ENCODE measurements around the gene SLC17A2. TPM values are rescaled to one million over a fixed set of nuclear protein-coding genes. Genes with fewer than 3 reads are reported as not detected.

Gene SLC17A2
- not detected for total RNA-seq (2021; fragmentation: NEBNext Ultra II Directional; extraction: Animal tissue kit (Norgen Biotek cat#: 25700))
- long read RNA-seq = 0 reads

GRCh38 chr6:25930532-25931410 is at the start of gene SLC17A2:
SLC17A2 (minus strand) TSS chr6:25930691; CDS start chr6:25925796, 4,895 bp downstream.
- H3K9me3 Mint-ChIP-seq = no peaks in the 10 kb centered on the region
- no peaks in the 10 kb centered on the region for H3K4me1 Mint-ChIP-seq (ENCODE audit: low read depth)
- no peaks in the 10 kb centered on the region for H3K36me3 Mint-ChIP-seq (ENCODE audit: low read depth)
- H3K4me3 Mint-ChIP-seq = no peak within 1 kb of the TSS
- no peak within 1 kb of the TSS for H3K27ac Mint-ChIP-seq
- TF ChIP-seq CTCF (IDR thresholded peaks at IDR 0.05) = no peak
- no peak for DNase-seq
- H3K27me3 Mint-ChIP-seq (ENCODE audit: insufficient read depth) = peaks cover 3% of the 10 kb centered on the region; the same call in 1 of the 2 replicates

- no peaks in the 10 kb centered on the region for H3K27me3 Mint-ChIP-seq (ENCODE audit: insufficient read depth)
- no peak for DNase-seq
- peaks cover 43% of the 10 kb centered on the region for H3K36me3 Mint-ChIP-seq (ENCODE audit: low read depth)
- TF ChIP-seq CTCF (IDR thresholded peaks at IDR 0.05) = no peak
- peak overlapping the region; percentile 16; the same call in 1 of the 2 replicates for H3K27ac Mint-ChIP-seq
- H3K4me1 Mint-ChIP-seq (ENCODE audit: low read depth) = peaks cover 15% of the 10 kb centered on the region
- H3K9me3 Mint-ChIP-seq = no peaks in the 10 kb centered on the region
- H3K4me3 Mint-ChIP-seq = no peak overlapping the region
These were observed 45.6 kb upstream of the SLC17A2 start for GRCh38 chr6:25975923-25976560.

- no peaks in the 10 kb centered on the region for H3K27me3 Mint-ChIP-seq (ENCODE audit: insufficient read depth)
- no peak overlapping the region for H3K27ac Mint-ChIP-seq
- H3K9me3 Mint-ChIP-seq = no peaks in the 10 kb centered on the region
- H3K36me3 Mint-ChIP-seq (ENCODE audit: low read depth) = peaks cover 56% of the 10 kb centered on the region
- no peak for DNase-seq
- H3K4me1 Mint-ChIP-seq (ENCODE audit: low read depth) = peaks cover 30% of the 10 kb centered on the region
- no peak for TF ChIP-seq CTCF (IDR thresholded peaks at IDR 0.05)
- no peak overlapping the region for H3K4me3 Mint-ChIP-seq
These were observed 43.5 kb upstream of the SLC17A2 start for GRCh38 chr6:25973923-25974555.

- Mint-ChIP-seq H3K4me3 (no peak overlapping the region), H3K4me1 (ENCODE audit: low read depth) (peaks cover 42% of the 10 kb centered on the region), H3K27me3 (ENCODE audit: insufficient read depth) (no peaks in the 10 kb centered on the region; the same call in 1 of the 2 replicates), H3K27ac (no peak overlapping the region), H3K9me3 (no peaks in the 10 kb centered on the region), H3K36me3 (ENCODE audit: low read depth) (peaks cover 63% of the 10 kb centered on the region)
- no peak for DNase-seq
- no peak for TF ChIP-seq CTCF (IDR thresholded peaks at IDR 0.05)
These were observed 42.4 kb upstream of the SLC17A2 start for GRCh38 chr6:25972902-25973301.

- H3K27ac Mint-ChIP-seq = peak overlapping the region; percentile 84
- peaks cover 49% of the 10 kb centered on the region for H3K4me1 Mint-ChIP-seq (ENCODE audit: low read depth)
- H3K36me3 Mint-ChIP-seq (ENCODE audit: low read depth) = peaks cover 65% of the 10 kb centered on the region
- no peak for TF ChIP-seq CTCF (IDR thresholded peaks at IDR 0.05)
- DNase-seq = no peak
- peak overlapping the region; percentile 37 for H3K4me3 Mint-ChIP-seq
- no peaks in the 10 kb centered on the region for H3K9me3 Mint-ChIP-seq
- H3K27me3 Mint-ChIP-seq (ENCODE audit: insufficient read depth) = no peaks in the 10 kb centered on the region; the same call in 1 of the 2 replicates
These were observed 41.6 kb upstream of the SLC17A2 start for GRCh38 chr6:25972128-25972527.
